GM19193 (cell line): Measurements from ENCODE around the gene LRRC25.

Experiments used
- POLR2A ChIP-seq: IDR thresholded peaks from 4 replicates; pipeline ENCODE4 v1.6.1; 2011; ENCODE audit not compliant: insufficient read depth, insufficient read length; ENCODE audit errors: extremely low read depth

LRRC25 gene

GRCh38 chr19:18408053-18408476, 10.6 kb upstream of the LRRC25 start:
- TF ChIP-seq POLR2A, result no peak

GRCh38 chr19:18406749-18407148, 9.3 kb upstream of the LRRC25 start:
- no peak for TF ChIP-seq POLR2A

GRCh38 chr19:18401580-18402112, 4.2 kb upstream of the LRRC25 start:
- peak; percentile 26 for TF ChIP-seq POLR2A

GRCh38 chr19:18399008-18399407, 1.6 kb upstream of the LRRC25 start:
- TF ChIP-seq POLR2A, result no peak

- TF ChIP-seq POLR2A, result no peak
Measured at GRCh38 chr19:18396471-18397241, 766 bp downstream of the LRRC25 start.

GRCh38 chr19:18393836-18394235, 3.6 kb downstream of the LRRC25 start:
- TF ChIP-seq POLR2A, result no peak

- no peak for TF ChIP-seq POLR2A
Measured at GRCh38 chr19:18392926-18393325, 4.5 kb downstream of the LRRC25 start.

GRCh38 chr19:18392417-18392816, 5.0 kb downstream of the LRRC25 start:
- no peak for TF ChIP-seq POLR2A

- no peak for TF ChIP-seq POLR2A
Measured at GRCh38 chr19:18391509-18392075, 5.8 kb downstream of the LRRC25 start.

- TF ChIP-seq POLR2A, result no peak
Measured at GRCh38 chr19:18390065-18390907, 7.1 kb downstream of the LRRC25 start.

- no peak for TF ChIP-seq POLR2A
Measured at GRCh38 chr19:18389726-18390064, 7.7 kb downstream of the LRRC25 start.

- TF ChIP-seq POLR2A, result no peak
Measured at GRCh38 chr19:18388960-18389725, 8.3 kb downstream of the LRRC25 start.

GRCh38 chr19:18388100-18388959, 9.1 kb downstream of the LRRC25 start:
- peak; percentile 65 for TF ChIP-seq POLR2A
